SHP77 treated with DMSO at 0.1 percent for 48 hours (cell line): ENCODE measurements around the gene PGAP6.
A peak's percentile ranks its signal among the peaks of the same experiment; 100 is the strongest.
"Not testable (repeated sequence)": the region's sequence is repeated elsewhere in the genome, so short reads cannot be mapped to it uniquely, and the experiment has no call there.

Source experiments
- DNase-seq: peaks from one replicate; lab custom pipeline; 2025; lab: John Stamatoyannopoulos, UW

The PGAP6 gene

DNA sequence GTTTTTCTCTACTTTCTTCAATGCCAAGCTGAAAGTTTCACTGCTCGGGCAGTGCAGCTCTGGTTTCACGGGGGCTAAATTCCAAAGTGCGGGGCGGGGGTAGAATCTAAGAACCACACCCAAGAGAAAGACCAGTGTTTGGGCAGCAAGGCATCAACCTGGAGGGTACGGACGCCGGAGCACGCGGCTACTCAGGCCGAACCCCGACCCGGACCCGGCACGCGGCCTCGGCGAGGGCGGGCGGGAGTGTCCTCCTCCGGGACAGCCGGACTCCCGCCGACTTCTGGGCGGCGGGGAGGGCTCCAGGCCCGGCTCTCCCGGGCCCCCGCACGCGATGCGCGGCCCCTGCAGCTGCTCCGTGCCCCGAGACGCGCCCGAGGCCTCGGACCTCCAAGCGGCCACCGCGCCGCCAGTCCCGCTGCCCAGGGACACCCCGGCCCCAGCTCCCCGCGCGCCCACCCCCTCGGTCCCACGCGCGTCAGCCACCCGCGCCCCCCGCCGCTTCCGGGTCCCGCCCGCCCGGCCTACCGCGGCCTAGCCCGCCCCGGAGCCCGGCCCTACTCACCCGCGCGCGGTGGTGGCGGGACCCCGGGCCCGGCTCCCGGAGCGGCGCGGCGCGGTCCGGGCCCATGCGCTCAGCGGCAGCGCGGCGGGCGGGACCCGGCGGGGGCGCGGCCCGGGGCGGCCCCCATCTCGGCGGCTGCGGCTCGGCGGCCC, 29.8 kb downstream of the PGAP6 start:
- no peak for DNase-seq

- DNase-seq: no peak
Measured at GRCh38 chr16:350203-350602, 31.6 kb downstream of the PGAP6 start.

DNA sequence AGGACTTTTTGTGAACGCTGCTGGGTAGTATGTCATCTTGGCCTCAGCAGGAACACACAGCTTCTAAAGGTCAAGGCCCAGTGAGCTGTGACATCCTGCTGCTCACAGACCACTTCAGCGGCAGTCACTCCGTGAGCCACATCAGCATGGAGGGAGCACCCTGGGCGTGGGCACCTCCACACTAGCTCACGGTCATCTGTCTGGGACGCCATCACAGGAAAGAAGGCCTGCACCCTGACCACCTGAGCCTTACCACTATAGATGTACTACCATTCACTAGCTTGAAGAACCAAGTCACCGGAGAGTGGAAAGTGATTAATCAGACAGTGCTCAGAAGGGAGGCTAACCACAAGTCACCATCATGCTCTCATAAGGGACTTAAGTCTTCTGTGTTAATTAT, 32.6 kb downstream of the PGAP6 start:
- no peak for DNase-seq

DNA sequence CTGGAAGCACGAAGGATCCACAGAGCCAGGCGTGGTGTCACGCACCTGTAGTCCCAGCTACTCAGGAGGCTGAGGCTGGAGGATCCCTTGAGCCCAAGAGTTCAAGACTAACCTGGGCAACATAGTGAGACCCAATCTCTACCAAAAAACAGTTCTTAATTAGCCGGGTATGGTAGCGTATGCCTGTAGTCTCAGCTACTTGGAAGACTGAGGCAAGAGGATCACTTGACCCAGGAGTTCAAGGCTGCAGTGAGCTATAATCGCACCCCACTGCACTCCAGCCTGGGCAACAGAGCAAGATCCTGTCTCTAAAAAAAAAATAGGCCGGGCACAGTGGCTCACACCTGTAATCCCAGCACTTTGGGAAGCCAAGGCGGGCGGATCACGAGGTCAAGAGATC, 33.3 kb downstream of the PGAP6 start:
- DNase-seq: not testable (repeated sequence)

DNA sequence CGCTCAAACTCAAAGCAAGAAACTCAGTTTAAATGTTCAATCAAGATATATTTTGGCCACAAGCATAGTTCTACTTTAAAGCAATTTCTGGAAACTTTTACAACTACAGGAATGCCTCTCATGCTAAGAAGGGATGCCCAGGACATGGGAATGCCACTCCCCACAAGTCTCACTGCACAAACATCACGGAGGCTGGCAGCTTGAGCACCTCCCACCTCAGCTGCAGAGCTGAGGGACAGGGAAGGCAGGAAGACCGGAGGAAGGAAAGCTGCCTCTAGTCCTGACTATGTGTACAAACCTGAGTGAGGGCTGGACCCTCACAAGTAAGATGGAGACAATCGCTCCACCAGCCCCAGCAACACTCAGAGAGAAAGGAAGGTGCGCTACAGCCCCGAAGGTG, 34.6 kb downstream of the PGAP6 start:
- no peak for DNase-seq

DNA sequence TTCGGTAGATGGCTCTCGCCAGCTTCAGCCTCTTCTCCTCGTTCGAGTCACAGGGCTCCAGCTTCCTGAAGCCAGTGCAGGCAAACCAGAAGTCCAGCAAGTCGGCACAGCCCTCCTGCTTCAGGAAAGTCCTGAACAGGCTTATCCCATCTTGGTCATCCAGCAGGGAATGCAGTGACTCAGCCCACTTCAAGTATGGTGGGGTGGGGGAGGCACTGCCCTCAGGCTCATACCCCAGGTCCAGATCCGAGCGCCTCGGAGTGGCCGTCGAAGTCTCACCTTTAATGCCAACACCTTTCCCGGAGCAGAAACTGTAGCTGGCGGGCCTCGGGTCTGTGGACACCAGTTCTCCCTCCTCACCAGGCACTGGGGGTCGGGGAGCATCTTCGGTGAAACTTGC, 35.2 kb downstream of the PGAP6 start:
- DNase-seq: no peak

DNA sequence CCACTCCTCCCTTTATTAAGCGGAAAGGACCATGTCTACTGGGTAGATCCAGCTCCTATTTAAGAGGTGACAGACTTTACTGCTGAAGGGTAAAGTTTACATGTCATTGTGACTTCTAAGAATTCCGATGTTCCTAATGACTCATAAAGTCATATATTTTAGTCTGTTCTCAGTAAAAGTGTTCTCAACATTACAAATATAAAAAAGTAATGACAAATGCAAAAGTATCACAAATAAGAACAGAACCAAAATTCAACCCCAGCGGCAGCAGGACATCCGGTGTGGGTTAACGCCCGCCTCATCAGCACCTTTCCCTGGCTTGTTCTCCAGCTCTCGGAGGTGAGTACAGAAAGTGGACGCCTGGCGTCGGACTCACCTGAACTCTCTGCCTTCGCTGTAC, 36.0 kb downstream of the PGAP6 start:
- DNase-seq: no peak

DNA sequence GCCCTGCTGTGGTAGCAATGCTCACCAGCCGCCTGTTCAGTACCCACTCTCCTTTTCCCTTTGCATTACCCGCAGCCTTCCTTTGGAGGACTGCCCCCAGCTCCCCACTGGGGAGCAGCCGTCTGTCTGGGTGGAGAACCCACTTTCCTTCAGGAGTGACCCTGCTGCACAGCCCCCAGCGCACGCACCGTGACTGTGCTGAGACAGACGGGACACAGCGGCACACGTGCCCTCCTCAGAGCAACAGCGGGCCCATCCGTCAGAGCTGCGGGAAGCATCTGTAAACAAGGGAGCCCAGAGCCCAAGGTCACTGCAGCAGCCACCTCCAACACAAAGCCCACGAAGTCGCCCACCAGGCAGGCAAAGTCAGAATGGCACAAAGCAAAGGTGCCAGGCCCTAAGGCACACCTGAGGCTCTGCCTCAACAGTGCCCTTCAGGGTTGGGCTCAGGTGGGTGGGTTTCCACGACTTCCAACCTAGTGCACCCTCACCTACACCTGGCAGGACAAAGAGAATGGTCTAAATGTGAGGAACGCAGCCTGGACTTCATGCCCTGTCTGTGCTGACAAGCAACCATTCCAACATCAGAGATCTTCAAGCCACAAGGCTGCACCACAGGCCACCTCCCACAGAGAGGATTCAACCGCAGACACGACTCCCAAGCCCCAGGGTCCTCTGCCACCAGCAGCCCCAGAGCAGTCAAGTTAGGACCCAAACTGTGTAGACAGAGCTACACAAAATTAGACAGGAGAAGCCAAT, 39.1 kb downstream of the PGAP6 start:
- no peak for DNase-seq

DNA sequence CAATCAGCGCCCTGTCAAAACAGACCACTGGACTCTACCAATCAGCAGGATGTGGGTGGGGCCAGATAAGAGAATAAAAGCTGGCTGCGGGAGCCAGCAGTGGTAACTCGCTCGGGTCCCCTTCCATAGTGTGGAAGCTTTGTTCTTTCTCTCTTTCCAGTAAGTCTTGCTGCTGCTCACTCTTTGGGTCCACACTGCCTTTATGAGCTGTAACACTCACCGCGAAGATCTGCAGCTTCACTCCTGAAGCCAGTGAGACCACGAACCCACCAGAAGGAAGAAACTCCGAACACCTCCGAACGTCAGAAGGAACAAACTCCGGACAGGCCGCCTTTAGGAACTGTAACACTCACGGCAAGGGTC, 39.8 kb downstream of the PGAP6 start:
- DNase-seq: not testable (repeated sequence)

- not testable (repeated sequence) for DNase-seq
Measured at GRCh38 chr16:341095-341973, 40.4 kb downstream of the PGAP6 start.

DNA sequence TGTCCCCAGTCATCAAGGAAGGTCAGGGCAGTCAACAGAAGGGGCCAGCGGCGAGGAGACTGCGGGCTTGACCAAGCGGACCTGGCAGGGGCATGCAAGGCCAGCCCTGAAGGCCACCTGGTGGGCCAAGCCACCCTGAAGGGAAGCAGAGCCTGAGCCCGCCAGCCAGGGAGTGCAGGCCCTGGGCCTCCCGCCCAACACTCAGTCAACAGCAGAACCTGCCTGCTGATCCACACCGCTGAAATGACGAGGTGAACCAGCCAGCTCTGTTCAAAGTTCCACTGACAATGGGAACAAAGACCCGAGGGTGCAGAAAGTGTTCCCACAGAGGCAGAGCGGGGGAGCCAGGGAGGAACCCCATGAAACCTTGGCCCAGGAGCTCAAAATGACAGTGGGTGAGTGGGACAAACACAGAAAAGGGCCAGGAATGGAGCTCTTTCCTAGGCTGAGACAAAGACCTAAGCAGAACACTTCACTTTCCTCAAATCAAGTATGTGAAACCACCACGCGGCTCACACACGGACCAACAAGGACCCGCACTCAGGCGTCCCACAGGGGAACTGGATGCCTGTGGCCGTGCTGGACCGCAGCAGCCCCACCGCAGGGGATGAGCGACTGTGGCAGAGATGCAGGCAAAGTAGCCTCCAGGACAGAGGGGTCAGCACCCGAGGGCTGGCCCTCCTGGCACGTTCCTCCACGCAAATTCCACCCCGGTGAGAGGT, 41.2 kb downstream of the PGAP6 start:
- DNase-seq: no peak

GRCh38 chr16:339680-340079, 42.1 kb downstream of the PGAP6 start:
- no peak for DNase-seq

DNA sequence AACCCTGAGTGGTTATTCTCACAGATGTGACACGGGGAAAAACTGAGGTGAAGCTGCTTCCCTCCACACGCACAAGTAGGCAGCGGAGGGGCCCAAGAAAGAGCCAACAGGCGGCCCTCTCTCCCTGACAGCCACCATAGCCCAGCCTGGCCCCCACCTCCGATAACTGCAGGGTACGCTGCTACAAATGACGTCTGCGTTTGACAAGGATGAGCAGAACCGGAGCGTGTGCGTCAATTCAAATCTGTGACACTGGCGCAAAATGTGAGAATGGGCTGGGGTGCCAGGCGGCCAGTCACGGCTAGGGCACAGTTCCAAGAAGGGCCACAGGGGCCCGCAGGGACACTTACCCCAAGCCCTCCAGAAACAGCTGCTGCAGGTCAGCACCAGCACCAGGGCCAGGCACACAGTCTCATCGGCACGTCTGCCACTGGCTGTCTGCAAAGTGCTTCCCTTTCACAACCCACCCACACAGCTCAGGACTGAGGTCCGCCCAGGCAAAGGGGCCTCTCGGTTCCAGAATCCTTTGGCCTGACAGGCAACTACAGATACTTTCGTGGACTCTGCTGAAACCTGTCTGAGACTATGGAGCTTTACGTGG, 43.7 kb downstream of the PGAP6 start:
- DNase-seq: peak; percentile 70

DNA sequence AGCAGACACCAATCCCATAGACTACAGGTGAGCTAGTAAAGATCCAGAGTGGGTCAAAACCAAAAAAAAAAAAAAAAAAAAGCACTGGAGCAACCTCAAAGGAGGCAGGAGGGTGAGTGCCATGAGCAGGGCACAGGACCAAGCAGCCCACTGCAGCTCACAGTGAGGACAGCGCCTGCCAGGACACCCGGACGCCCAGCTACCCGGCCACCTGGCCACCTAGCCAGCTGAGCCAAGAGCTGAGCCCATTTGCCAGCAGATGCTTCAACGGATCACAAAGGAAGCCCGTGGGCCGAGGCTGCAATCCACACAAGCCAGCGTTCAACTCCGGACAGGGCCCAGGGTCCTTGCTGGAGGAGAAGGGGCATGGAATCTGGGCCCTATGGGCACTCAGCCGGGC, 44.3 kb downstream of the PGAP6 start:
- DNase-seq: peak; percentile 35

GRCh38 chr16:336269-336668, 45.5 kb downstream of the PGAP6 start:
- DNase-seq: no peak

DNA sequence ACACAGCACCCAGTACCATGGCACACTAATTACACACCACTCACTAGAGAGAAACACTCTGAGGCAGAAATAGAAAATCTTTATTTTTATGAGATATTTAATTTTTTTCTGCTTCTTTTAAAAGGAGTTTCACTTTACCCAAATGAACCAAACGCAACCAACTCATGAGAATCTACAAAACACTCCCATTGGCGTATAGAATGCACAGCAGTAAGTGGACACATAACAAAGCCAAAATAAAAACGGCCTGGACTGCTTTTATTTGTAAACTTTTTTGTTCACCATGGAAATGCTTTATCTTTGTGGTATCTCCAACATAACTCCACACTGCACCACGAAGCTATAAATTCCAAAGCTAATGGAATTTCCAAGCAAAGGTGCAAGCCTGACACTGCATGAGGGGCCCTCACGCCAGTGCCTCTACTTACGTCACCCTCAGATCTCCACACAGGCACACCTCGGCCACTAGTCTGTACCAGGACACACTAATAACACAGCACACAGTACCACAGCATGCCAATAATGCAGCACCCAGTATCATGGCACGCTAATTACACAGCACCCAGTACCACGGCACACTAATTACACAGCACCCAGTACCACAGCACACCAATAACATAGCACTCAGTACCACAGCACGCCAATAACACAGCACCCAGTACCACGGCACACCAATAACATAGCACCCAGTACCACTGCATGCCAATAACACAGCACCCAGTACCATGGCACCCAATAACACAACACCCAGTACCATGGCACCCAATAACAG, 46.7 kb downstream of the PGAP6 start:
- not testable (repeated sequence) for DNase-seq

- not testable (repeated sequence) for DNase-seq
Measured at GRCh38 chr16:334164-334832, 47.5 kb downstream of the PGAP6 start.

GRCh38 chr16:333406-334094, 48.2 kb downstream of the PGAP6 start:
- no peak for DNase-seq

DNA sequence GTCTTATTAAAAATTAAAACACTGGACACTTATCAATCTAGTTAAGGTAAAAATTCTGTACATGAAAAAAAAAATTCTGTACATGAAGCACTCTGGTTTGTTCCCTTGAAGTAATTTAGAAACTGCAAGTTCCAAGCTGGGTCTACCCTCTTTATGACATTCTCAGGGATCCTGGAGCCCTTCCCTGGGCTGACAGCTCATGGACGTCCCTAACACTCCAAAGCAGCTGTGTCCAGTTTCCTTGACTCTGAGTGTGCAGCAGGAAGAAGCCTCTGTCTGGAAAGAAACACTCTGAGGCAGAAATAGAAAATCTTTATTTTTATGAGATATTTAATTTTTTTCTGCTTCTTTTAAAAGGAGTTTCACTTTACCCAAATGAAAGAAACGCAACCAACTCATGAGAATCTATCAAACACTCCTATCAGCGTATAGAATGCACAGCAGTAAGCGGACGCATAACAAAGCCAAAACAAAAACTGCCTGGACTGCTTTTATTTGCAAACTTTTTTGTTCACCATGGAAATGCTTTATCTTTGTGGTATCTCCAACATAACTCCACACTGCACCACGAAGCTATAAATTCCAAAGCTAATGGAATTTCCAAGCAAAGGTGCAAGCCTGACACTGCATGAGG, 50.5 kb downstream of the PGAP6 start:
- DNase-seq: not testable (repeated sequence)
